NCI-H2107 treated with DMSO at 0.1 percent for 48 hours (cell line): ENCODE results near the gene GLRX.
"Not testable (repeated sequence)": the region's sequence is repeated elsewhere in the genome, so short reads cannot be mapped to it uniquely, and the experiment has no call there.

Source experiments
- DNase-seq: peaks from one replicate; lab custom pipeline; 2025; ENCODE audit not compliant: unreplicated experiment; lab: John Stamatoyannopoulos, UW

The GLRX gene

GRCh38 chr5:95830226-95830625 lies 7.7 kb upstream of the GLRX start:
- DNase-seq: no peak

GRCh38 chr5:95827892-95828246 lies 5.3 kb upstream of the GLRX start:
- no peak for DNase-seq

- no peak for DNase-seq
These were observed 4.7 kb upstream of the GLRX start for GRCh38 chr5:95826949-95827891.

- DNase-seq: no peak
These were observed 3.0 kb upstream of the GLRX start for GRCh38 chr5:95825495-95825894.

GRCh38 chr5:95824747-95825146 lies 2.2 kb upstream of the GLRX start:
- DNase-seq: no peak

GRCh38 chr5:95823738-95824609 lies 1.4 kb upstream of the GLRX start:
- peak; percentile 24 for DNase-seq

- DNase-seq: no peak
These were observed 752 bp upstream of the GLRX start for GRCh38 chr5:95823218-95823737.

- peak; percentile 13 for DNase-seq
These were observed 434 bp downstream of the GLRX start for GRCh38 chr5:95822043-95822541.

GRCh38 chr5:95821110-95822021 lies 1.2 kb downstream of the GLRX start:
- no peak for DNase-seq

- DNase-seq: no peak
These were observed 4.1 kb downstream of the GLRX start for GRCh38 chr5:95818181-95819147.

- DNase-seq: peak; percentile 8
These were observed 5.1 kb downstream of the GLRX start for GRCh38 chr5:95817430-95817829.

GRCh38 chr5:95816776-95817175 lies 5.8 kb downstream of the GLRX start:
- no peak for DNase-seq

- DNase-seq: no peak
These were observed 6.2 kb downstream of the GLRX start for GRCh38 chr5:95816341-95816740.

GRCh38 chr5:95815155-95815729 lies 7.3 kb downstream of the GLRX start:
- DNase-seq: no peak

GRCh38 chr5:95813035-95813434 lies 9.5 kb downstream of the GLRX start:
- DNase-seq: not testable (repeated sequence)

GRCh38 chr5:95812074-95812471 lies 10.5 kb downstream of the GLRX start:
- no peak for DNase-seq

- not testable (repeated sequence) for DNase-seq
These were observed 11.0 kb downstream of the GLRX start for GRCh38 chr5:95811461-95812073.

- DNase-seq: not testable (repeated sequence)
These were observed 11.5 kb downstream of the GLRX start for GRCh38 chr5:95811126-95811423.
